KMS-11 (cell line): ENCODE measurements around the gene TMEM127.
A peak's percentile ranks its signal among the peaks of the same experiment; 100 is the strongest.
"Not testable (repeated sequence)": the region's sequence is repeated elsewhere in the genome, so short reads cannot be mapped to it uniquely, and the experiment has no call there.

Source experiments
- H2AFZ ChIP-seq: fragments of 200-600 bp; sonication (generic); 2 replicates; pipeline ENCODE4 v1.6.1; 2016; ENCODE audit warnings: antibody characterized with exemption, mixed run types, low read depth
- H3K27ac ChIP-seq: fragments of 200-600 bp; sonication (generic); 2 replicates; pipeline ENCODE4 v1.6.1; 2016; ENCODE audit warnings: mild to moderate bottlenecking, mixed run types
- H3K27me3 ChIP-seq: fragments of 200-600 bp; sonication (generic); 2 replicates; pipeline ENCODE4 v1.6.1; 2017; ENCODE audit warnings: mild to moderate bottlenecking, low read depth, mixed run types, moderate library complexity; ENCODE audit not compliant: insufficient read depth
- H3K36me3 ChIP-seq: fragments of 200-600 bp; sonication (generic); 2 replicates; pipeline ENCODE4 v1.6.1; 2017; ENCODE audit warnings: mild to moderate bottlenecking, mixed run types; ENCODE audit not compliant: insufficient read depth
- H3K4me1 ChIP-seq: fragments of 200-600 bp; sonication (generic); 2 replicates; pipeline ENCODE4 v1.6.1; 2016; ENCODE audit warnings: mild to moderate bottlenecking, low read depth, mixed run types; ENCODE audit not compliant: poor library complexity, severe bottlenecking
- H3K4me2 ChIP-seq: fragments of 200-600 bp; sonication (generic); 2 replicates; pipeline ENCODE4 v1.7.0; 2016; ENCODE audit warnings: mild to moderate bottlenecking, mixed run types
- H3K4me3 ChIP-seq: fragments of 200-600 bp; sonication (generic); IDR thresholded peaks from 2 replicates; pipeline ENCODE4 v1.6.1; 2017; ENCODE audit warnings: low read depth, low read length, mixed read lengths; ENCODE audit not compliant: insufficient read depth
- H3K79me2 ChIP-seq: fragments of 200-600 bp; sonication (generic); 2 replicates; pipeline ENCODE4 v1.6.1; 2016; ENCODE audit warnings: low read depth, mixed run types; ENCODE audit not compliant: insufficient read depth
- H3K9ac ChIP-seq: fragments of 200-600 bp; sonication (generic); 2 replicates; pipeline ENCODE4 v1.6.1; 2016; ENCODE audit warnings: mild to moderate bottlenecking, mixed run types
- H4K20me1 ChIP-seq: fragments of 200-600 bp; sonication (generic); 2 replicates; pipeline ENCODE4 v1.6.1; 2016; ENCODE audit warnings: mild to moderate bottlenecking, mixed run types; ENCODE audit not compliant: insufficient read depth
- CTCF ChIP-seq: fragments of 200-600 bp; sonication (generic); conservative IDR thresholded peaks from 2 replicates; pipeline ENCODE4 v1.6.1; 2017; ENCODE audit warnings: low read depth, mild to moderate bottlenecking, antibody characterized with exemption, low read length, moderate library complexity, mixed read lengths

TMEM127 gene

GRCh38 chr2:96261328-96262003, 4.3 kb downstream of the TMEM127 start:
- Histone ChIP-seq H3K4me3 (no peak overlapping the region), H4K20me1 (no peaks in the 10 kb centered on the region), H3K4me2 (no peak overlapping the region), H3K27me3 (no peaks in the 10 kb centered on the region), H2AFZ (no peak overlapping the region), H3K79me2 (peaks cover 33% of the 10 kb centered on the region), H3K4me1 (peaks cover 31% of the 10 kb centered on the region), H3K9ac (no peak overlapping the region), H3K36me3 (no peaks in the 10 kb centered on the region), H3K27ac (no peak overlapping the region)
- TF ChIP-seq CTCF = no peak

GRCh38 chr2:96260387-96261260, 5.2 kb downstream of the TMEM127 start:
- Histone ChIP-seq H2AFZ (no peak overlapping the region), H3K36me3 (no peaks in the 10 kb centered on the region), H3K27me3 (no peaks in the 10 kb centered on the region), H3K4me3 (no peak overlapping the region), H3K79me2 (peaks cover 30% of the 10 kb centered on the region), H3K9ac (no peak overlapping the region), H3K4me2 (no peak overlapping the region), H4K20me1 (no peaks in the 10 kb centered on the region), H3K27ac (no peak overlapping the region), H3K4me1 (peaks cover 31% of the 10 kb centered on the region)
- TF ChIP-seq CTCF = 0 out of 2 replicates have a peak, but pooled peaks have one; percentile 19

- Histone ChIP-seq H3K4me1 (peaks cover 26% of the 10 kb centered on the region), H4K20me1 (no peaks in the 10 kb centered on the region), H3K9ac (no peak overlapping the region), H2AFZ (no peak overlapping the region), H3K4me2 (no peak overlapping the region), H3K79me2 (peaks cover 23% of the 10 kb centered on the region), H3K27ac (no peak overlapping the region), H3K4me3 (no peak overlapping the region), H3K27me3 (no peaks in the 10 kb centered on the region), H3K36me3 (no peaks in the 10 kb centered on the region)
- TF ChIP-seq CTCF = no peak
Measured at GRCh38 chr2:96259497-96259921, 6.3 kb downstream of the TMEM127 start.

- H2AFZ ChIP-seq = no peak overlapping the region
- no peak overlapping the region for H3K27ac ChIP-seq
- H3K4me3 ChIP-seq = no peak overlapping the region
- H3K4me1 ChIP-seq = peaks cover 19% of the 10 kb centered on the region
- H3K79me2 ChIP-seq = peaks cover 15% of the 10 kb centered on the region; the same call in 1 of the 2 replicates
- no peaks in the 10 kb centered on the region for H4K20me1 ChIP-seq
- no peak for TF ChIP-seq CTCF
- no peaks in the 10 kb centered on the region for H3K36me3 ChIP-seq
- no peak overlapping the region for H3K4me2 ChIP-seq
- H3K27me3 ChIP-seq = no peaks in the 10 kb centered on the region
- no peak overlapping the region for H3K9ac ChIP-seq
Measured at GRCh38 chr2:96258166-96259022, 7.4 kb downstream of the TMEM127 start.

GRCh38 chr2:96257744-96258143, 8.1 kb downstream of the TMEM127 start:
- not testable (repeated sequence) for H3K36me3 ChIP-seq, H3K4me3 ChIP-seq

More at GRCh38 chr2:96257744-96258143, 8.1 kb downstream of the TMEM127 start:
- not testable (repeated sequence) for H4K20me1 ChIP-seq, H3K27me3 ChIP-seq, H3K4me2 ChIP-seq, H3K9ac ChIP-seq, H2AFZ ChIP-seq, H3K27ac ChIP-seq
- peaks cover 19% of the 10 kb centered on the region for H3K4me1 ChIP-seq
- H3K79me2 ChIP-seq = peaks cover 12% of the 10 kb centered on the region; the same call in 1 of the 2 replicates
